NCI-H2171 (cell line): ENCODE data around the gene MSX1.

Experiments used
- DNase-seq: peaks from one replicate; lab custom pipeline; 2025; lab: John Stamatoyannopoulos, UW

Gene MSX1

DNA sequence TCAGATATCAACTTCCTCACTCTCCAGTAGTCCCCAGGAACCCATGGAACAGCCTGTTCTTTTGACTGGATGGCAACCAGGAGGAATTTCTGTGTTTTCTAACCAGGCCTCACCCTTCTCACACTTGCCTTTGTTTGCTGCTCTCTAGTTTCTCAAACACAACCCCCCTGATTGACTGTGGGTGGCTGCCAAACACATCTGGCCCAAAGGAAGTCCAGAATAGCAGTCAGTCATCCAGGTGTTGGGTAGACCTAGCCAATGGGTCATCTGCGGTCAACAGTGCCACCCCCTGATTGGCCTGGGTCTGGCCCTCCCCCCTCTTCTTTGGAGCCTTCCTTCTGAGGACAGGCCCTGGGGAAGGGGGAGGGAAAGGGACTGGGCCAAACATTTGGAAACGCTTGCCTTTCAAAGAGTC lies 53.7 kb downstream of the MSX1 start:
- DNase-seq, result no peak
